ENCODE results near the gene BBS9. TPM values are rescaled to one million over a fixed set of nuclear protein-coding genes. Genes with fewer than 3 reads are reported as not detected.

BBS9 gene
- total RNA-seq, 4 donors from 2014 or later, result 22.0 to 72.5 (median 35.9) TPM

DNA sequence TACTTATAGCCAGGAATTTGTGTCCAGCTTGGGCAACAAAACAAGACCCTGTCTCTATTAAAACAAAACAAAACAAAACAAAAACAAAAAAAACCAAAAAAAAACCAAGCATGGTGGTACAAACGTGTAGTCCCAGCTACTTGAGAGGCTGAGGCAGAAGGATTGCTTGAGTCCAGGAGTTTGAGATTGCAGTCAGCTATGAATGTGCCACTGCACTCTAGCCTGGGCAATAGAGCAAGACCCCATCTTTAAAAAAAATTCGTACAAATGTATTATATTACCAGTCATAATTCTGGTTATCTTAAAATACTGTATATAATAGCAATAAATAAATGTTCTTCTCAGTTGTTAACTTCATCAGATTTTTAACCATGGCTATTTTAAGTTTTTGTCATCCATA is 2.3 kb upstream of the BBS9 start:
- WGBS, 2 donors, result 56 to 61% methylated on average over 2 of the region's 2 CpGs
- DNase-seq (ENCODE audit: low spot score in 2 of 2), result no peak
- Histone ChIP-seq H3K4me1 (peaks cover 0 to 27% (median 12%) of the 10 kb centered on the region in 4 donors), H3K4me3 (no peak overlapping the region), H3K36me3 (no peaks in the 10 kb centered on the region), H3K27ac (no peak overlapping the region), H3K9me3 (no peaks in the 10 kb centered on the region), H3K27me3 (no peaks in the 10 kb centered on the region)
- TF ChIP-seq POLR2A (IDR thresholded peaks at IDR 0.05) (no peak), EP300 (IDR thresholded peaks at IDR 0.05) (no peak)
- TF ChIP-seq, protein P1, sequence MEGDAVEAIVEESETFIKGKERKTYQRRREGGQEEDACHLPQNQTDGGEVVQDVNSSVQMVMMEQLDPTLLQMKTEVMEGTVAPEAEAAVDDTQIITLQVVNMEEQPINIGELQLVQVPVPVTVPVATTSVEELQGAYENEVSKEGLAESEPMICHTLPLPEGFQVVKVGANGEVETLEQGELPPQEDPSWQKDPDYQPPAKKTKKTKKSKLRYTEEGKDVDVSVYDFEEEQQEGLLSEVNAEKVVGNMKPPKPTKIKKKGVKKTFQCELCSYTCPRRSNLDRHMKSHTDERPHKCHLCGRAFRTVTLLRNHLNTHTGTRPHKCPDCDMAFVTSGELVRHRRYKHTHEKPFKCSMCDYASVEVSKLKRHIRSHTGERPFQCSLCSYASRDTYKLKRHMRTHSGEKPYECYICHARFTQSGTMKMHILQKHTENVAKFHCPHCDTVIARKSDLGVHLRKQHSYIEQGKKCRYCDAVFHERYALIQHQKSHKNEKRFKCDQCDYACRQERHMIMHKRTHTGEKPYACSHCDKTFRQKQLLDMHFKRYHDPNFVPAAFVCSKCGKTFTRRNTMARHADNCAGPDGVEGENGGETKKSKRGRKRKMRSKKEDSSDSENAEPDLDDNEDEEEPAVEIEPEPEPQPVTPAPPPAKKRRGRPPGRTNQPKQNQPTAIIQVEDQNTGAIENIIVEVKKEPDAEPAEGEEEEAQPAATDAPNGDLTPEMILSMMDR (IDR thresholded peaks at IDR 0.05), result no peak

DNA sequence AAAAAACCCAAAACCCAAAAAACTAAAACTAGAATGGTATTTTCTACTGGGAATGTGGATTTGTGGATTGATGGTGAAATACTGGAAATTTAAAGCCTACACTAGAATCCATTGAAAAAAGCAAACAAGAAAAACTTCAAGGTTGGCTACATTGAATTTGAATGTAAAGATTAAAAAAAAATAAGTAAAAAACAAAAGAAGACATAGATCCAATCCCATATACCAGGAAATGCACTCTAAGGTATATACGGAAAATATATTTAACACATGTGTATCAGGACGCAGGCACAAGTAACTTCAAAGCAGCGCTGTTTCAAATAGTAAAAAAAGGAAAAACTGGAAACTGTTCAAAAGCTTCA is 754 bp upstream of the BBS9 start:
- TF ChIP-seq, protein P1 (IDR thresholded peaks at IDR 0.05), result no peak
- TF ChIP-seq POLR2A (IDR thresholded peaks at IDR 0.05) (no peak), EP300 (IDR thresholded peaks at IDR 0.05) (no peak)
- Histone ChIP-seq H3K9me3 (no peaks in the 10 kb centered on the region), H3K27me3 (no peaks in the 10 kb centered on the region), H3K27ac (peak overlapping the region; percentile 82 to 92 (median 84)), H3K36me3 (no peaks in the 10 kb centered on the region), H3K4me1 (peaks cover 0 to 34% (median 12%) of the 10 kb centered on the region in 4 donors), H3K4me3 (peak overlapping the region; percentile 58 to 89 (median 76))
- 0% methylated on average over 3 of the region's 3 CpGs for WGBS, 2 donors
- no peak for DNase-seq (ENCODE audit: low spot score in 2 of 2)

DNA sequence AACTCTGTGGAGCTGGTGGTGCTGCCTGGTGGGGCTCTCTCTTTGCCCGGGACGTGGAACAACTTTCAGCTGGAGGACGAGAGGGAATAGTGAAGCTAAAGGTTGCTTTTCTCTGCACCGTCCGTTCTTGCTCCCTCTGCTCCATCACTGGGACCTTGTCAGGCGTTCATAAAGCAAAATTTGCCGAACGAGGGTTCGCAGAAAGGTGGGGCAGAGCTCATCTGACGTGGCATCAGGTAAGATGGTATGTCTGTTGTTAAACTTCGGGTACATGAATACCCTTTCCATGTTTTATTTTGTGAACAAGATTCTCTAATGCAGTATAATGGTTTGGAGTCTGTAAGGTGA is 416 bp downstream of the BBS9 start:
- peak overlapping the region; percentile 58 to 89 (median 76) for H3K4me3 ChIP-seq
- TF ChIP-seq EP300 (IDR thresholded peaks at IDR 0.05) (no peak), POLR2A (IDR thresholded peaks at IDR 0.05) (no peak)
- TF ChIP-seq, protein P1 (IDR thresholded peaks at IDR 0.05), result no peak
- H3K9me3 ChIP-seq, result no peaks in the 10 kb centered on the region
- peaks cover 0 to 3% (median 0%) of the 10 kb centered on the region in 3 donors for H3K36me3 ChIP-seq
- H3K27me3 ChIP-seq, result no peaks in the 10 kb centered on the region
- no peak for DNase-seq (ENCODE audit: low spot score in 2 of 2)
- peaks cover 0 to 34% (median 12%) of the 10 kb centered on the region in 4 donors for H3K4me1 ChIP-seq
- 1% methylated on average over 11 of the region's 11 CpGs for WGBS, 2 donors
- peak overlapping the region in 3 of 4 donors; percentile 83 to 92 (median 84) for H3K27ac ChIP-seq

GRCh38 chr7:33130184-33130583 is 820 bp downstream of the BBS9 start:
- H3K9me3 ChIP-seq, result no peaks in the 10 kb centered on the region
- no peak for DNase-seq (ENCODE audit: low spot score in 2 of 2)
- no peaks in the 10 kb centered on the region for H3K27me3 ChIP-seq
- 15 to 18% methylated on average over 3 of the region's 3 CpGs for WGBS, 2 donors
- peak overlapping the region; percentile 58 to 89 (median 76) for H3K4me3 ChIP-seq
- TF ChIP-seq EP300 (IDR thresholded peaks at IDR 0.05), result no peak
- TF ChIP-seq, protein P1 (IDR thresholded peaks at IDR 0.05), result no peak
- no peak for TF ChIP-seq POLR2A (IDR thresholded peaks at IDR 0.05)
- peak overlapping the region in 2 of 4 donors; percentile 83 to 92 for H3K27ac ChIP-seq
- H3K36me3 ChIP-seq, result peaks cover 0 to 7% (median 0%) of the 10 kb centered on the region in 3 donors
- peaks cover 0 to 34% (median 12%) of the 10 kb centered on the region in 4 donors for H3K4me1 ChIP-seq

DNA sequence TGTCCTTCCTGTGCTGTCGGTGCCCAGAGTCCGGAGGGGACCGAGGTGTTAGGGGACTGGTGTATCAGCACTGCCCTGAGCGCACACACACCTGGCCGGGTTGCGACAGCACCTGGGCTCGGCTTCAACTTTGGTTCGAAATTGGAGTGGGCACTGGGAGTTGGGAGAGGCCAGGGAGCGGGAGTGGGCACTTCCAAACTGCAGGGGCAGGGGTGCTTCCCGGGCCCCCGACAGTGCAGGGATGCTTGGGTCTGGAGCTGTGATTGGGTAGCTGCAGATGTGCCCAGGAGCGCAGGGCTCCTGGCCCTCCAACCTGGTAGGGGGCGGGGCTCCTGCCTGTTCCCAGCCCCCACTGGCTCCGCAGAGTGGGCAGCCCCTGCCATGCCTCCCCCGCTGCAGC is 7.7 kb downstream of the BBS9 start:
- TF ChIP-seq EP300 (IDR thresholded peaks at IDR 0.05) (no peak), POLR2A (IDR thresholded peaks at IDR 0.05) (no peak)
- TF ChIP-seq, protein P1 (IDR thresholded peaks at IDR 0.05), result no peak
- peaks cover 0 to 6% (median 0%) of the 10 kb centered on the region in 4 donors for H3K9me3 ChIP-seq
- no peak overlapping the region for H3K4me3 ChIP-seq
- peaks cover 0 to 6% (median 0%) of the 10 kb centered on the region in 4 donors for H3K4me1 ChIP-seq
- no peaks in the 10 kb centered on the region for H3K27me3 ChIP-seq
- 91 to 94% methylated on average over 15 of the region's 15 CpGs for WGBS, 2 donors
- DNase-seq (ENCODE audit: low spot score in 2 of 2), result no peak
- H3K27ac ChIP-seq, result no peak overlapping the region
- peaks cover 0 to 7% (median 0%) of the 10 kb centered on the region in 3 donors for H3K36me3 ChIP-seq

Data from tibial nerve (tissue), 4 donors.